HepG2 (cell line): ENCODE measurements around the gene ZCCHC3. TPM values are rescaled to one million over a fixed set of nuclear protein-coding genes. Genes with fewer than 3 reads are reported as not detected.

Source experiments
- ARNT2 ChIP-seq: sonication (generic); formaldehyde crosslinking; IDR thresholded peaks from 2 replicates; pipeline ENCODE4 v1.8.0; 2022; ENCODE audit warnings: mild to moderate bottlenecking, low read depth, missing genetic modification reagents, moderate library complexity
- FOXA1 ChIP-seq, 2 experiments: fragments of 450-650 bp in 1 of 2; sonication (generic) in 1 of 2; formaldehyde crosslinking in 1 of 2; IDR thresholded peaks; 2 replicates each; pipeline versions ENCODE4 v1.4.0 to v1.6.1; 2016 to 2020; ENCODE audit warnings: missing genetic modification reagents in 1 of 2
- NAIF1 ChIP-seq: sonication (generic); formaldehyde crosslinking; IDR thresholded peaks from 2 replicates; pipeline ENCODE4 v1.5.0; 2020; ENCODE audit warnings: mild to moderate bottlenecking, missing genetic modification reagents, borderline replicate concordance
- SATB2 ChIP-seq: sonication (generic); formaldehyde crosslinking; IDR thresholded peaks from 2 replicates; pipeline ENCODE4 v1.5.0; 2020; ENCODE audit warnings: missing genetic modification reagents
- TEAD2 ChIP-seq: sonication (generic); formaldehyde crosslinking; IDR thresholded peaks from 2 replicates; pipeline ENCODE4 v1.9.0; 2021; ENCODE audit warnings: missing genetic modification reagents
- YEATS4 ChIP-seq: sonication (generic); formaldehyde crosslinking; IDR thresholded peaks from 2 replicates; pipeline ENCODE4 v1.4.0; 2020; ENCODE audit warnings: missing genetic modification reagents, borderline replicate concordance
- ZNF138 ChIP-seq: sonication (generic); formaldehyde crosslinking; IDR thresholded peaks from 2 replicates; pipeline ENCODE4 v1.5.0; 2020; ENCODE audit warnings: mild to moderate bottlenecking, low read depth, missing genetic modification reagents
- ZNF329 ChIP-seq: sonication (generic); formaldehyde crosslinking; IDR thresholded peaks from 2 replicates; pipeline ENCODE4 v1.9.0; 2021; ENCODE audit warnings: low read depth, mild to moderate bottlenecking, missing genetic modification reagents
- ZNF629 ChIP-seq: sonication (generic); formaldehyde crosslinking; conservative IDR thresholded peaks from 2 replicates; pipeline ENCODE4 v1.5.0; 2020; ENCODE audit warnings: missing genetic modification reagents
- polyA plus RNA-seq, 8 experiments: library from polyadenylated mRNA; depleted of rRNA in 3 of 8; stranded (reverse) in 7 of 8; unstranded in 1 of 8; fragments of >200 nt; fragmentation: Illumina TruSeq in 4 of 8; extraction: Trizol in 4 of 8; gene quantifications; 2 replicates each; pipeline versions ENCODE4 v1.2.1 to v1.2.3, GENCODE V29; 2011 to 2016; ENCODE audit warnings: low read depth in 4 of 8, missing spikeins in 1 of 8, mixed read lengths in 1 of 8; ENCODE audit not compliant: insufficient read depth in 1 of 8
- total RNA-seq, 5 experiments: library from RNA; depleted of rRNA; stranded (reverse); fragments of >200 nt; fragmentation: Illumina TruSeq; extraction: Trizol; gene quantifications; 2 replicates each; pipeline ENCODE4 v1.2.3, GENCODE V29; 2016; ENCODE audit warnings: low read depth in 1 of 5
- TF ChIP-seq, protein P1 (sequence below): IDR thresholded peaks from 2 replicates; pipeline ENCODE4 v1.6.1; 2012; ENCODE audit warnings: low read length, improper control_type of control experiment
- TF ChIP-seq, protein P2 (sequence below): sonication (generic); formaldehyde crosslinking; IDR thresholded peaks from 2 replicates; pipeline ENCODE4 v1.9.0; 2021; ENCODE audit warnings: missing genetic modification reagents, mild to moderate bottlenecking, borderline replicate concordance
- TF ChIP-seq, protein P3 (sequence below): sonication (generic); formaldehyde crosslinking; IDR thresholded peaks from 2 replicates; pipeline ENCODE4 v1.4.0; 2020; ENCODE audit warnings: mild to moderate bottlenecking, missing genetic modification reagents
- TF ChIP-seq, protein P4 (sequence below): sonication (generic); formaldehyde crosslinking; IDR thresholded peaks from 2 replicates; pipeline ENCODE4 v1.9.0; 2022; ENCODE audit warnings: low read depth, missing genetic modification reagents

Gene ZCCHC3
- total and polyA plus RNA-seq, 2 of the 13 experiments (the other 11 are each of a cell fraction or from before 2014, with no cell fraction given): 46.6 to 63.0 TPM

DNA sequence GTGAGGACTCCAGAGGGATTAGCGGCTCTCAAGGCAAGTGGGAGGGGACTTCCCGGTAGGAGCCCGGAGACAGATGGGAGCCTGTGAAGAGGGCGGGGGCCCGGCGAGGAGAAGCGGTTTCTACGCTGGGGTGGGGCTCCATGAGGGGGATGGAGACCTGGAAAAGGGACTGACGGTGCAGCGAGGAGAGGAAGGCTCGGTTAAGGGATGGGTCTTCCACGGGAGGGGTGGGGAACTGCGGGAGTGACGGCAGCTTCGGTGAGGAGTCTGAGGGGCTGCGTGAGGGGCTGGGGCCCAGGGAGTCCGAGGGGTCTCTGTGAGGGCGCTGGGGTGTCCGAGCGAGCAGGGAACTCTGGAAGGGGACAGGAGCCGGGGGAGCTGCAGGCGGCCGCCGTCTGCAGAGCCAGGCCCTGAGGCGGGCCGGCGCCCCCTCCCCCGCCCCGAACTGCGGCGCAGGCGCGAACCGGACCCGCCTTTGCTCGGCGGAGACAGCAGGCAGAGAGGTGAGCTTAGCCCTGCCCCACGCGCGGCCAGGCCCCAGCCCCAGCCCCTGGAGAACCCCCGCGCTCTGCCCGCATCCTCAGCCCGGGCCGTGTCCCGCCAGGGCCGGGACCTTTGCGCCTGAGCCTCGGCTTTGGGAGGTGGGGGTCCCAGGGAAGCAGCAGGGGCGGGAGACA is 49.4 kb downstream of the ZCCHC3 start, which contains the start of gene NRSN2 (continued):
- TF ChIP-seq, protein P1, sequence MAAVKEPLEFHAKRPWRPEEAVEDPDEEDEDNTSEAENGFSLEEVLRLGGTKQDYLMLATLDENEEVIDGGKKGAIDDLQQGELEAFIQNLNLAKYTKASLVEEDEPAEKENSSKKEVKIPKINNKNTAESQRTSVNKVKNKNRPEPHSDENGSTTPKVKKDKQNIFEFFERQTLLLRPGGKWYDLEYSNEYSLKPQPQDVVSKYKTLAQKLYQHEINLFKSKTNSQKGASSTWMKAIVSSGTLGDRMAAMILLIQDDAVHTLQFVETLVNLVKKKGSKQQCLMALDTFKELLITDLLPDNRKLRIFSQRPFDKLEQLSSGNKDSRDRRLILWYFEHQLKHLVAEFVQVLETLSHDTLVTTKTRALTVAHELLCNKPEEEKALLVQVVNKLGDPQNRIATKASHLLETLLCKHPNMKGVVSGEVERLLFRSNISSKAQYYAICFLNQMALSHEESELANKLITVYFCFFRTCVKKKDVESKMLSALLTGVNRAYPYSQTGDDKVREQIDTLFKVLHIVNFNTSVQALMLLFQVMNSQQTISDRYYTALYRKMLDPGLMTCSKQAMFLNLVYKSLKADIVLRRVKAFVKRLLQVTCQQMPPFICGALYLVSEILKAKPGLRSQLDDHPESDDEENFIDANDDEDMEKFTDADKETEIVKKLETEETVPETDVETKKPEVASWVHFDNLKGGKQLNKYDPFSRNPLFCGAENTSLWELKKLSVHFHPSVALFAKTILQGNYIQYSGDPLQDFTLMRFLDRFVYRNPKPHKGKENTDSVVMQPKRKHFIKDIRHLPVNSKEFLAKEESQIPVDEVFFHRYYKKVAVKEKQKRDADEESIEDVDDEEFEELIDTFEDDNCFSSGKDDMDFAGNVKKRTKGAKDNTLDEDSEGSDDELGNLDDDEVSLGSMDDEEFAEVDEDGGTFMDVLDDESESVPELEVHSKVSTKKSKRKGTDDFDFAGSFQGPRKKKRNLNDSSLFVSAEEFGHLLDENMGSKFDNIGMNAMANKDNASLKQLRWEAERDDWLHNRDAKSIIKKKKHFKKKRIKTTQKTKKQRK: no peak
- TF ChIP-seq YEATS4 (peak; percentile 67; the same call in 1 of the 2 replicates), ARNT2 (CRISPR knock-in tag) (peak; percentile 48; the same call in 1 of the 2 replicates), ZNF329 (CRISPR knock-in tag) (no peak; the same call in 1 of the 2 replicates), ZNF629 (CRISPR knock-in tag) (no peak; the same call in 1 of the 2 replicates), TEAD2 (CRISPR knock-in tag) (no peak), ZNF138 (CRISPR knock-in tag) (no peak), FOXA1 (IDR thresholded peaks at IDR 0.05) (no peak), FOXA1 (CRISPR knock-in tag; IDR thresholded peaks at IDR 0.05) (no peak), NAIF1 (CRISPR knock-in tag) (no peak), SATB2 (0 out of 2 replicates have a peak, but pooled peaks have one; percentile 13)
- TF ChIP-seq, protein P2, sequence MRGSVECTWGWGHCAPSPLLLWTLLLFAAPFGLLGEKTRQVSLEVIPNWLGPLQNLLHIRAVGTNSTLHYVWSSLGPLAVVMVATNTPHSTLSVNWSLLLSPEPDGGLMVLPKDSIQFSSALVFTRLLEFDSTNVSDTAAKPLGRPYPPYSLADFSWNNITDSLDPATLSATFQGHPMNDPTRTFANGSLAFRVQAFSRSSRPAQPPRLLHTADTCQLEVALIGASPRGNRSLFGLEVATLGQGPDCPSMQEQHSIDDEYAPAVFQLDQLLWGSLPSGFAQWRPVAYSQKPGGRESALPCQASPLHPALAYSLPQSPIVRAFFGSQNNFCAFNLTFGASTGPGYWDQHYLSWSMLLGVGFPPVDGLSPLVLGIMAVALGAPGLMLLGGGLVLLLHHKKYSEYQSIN (CRISPR knock-in tag): no peak
- TF ChIP-seq, protein P3, sequence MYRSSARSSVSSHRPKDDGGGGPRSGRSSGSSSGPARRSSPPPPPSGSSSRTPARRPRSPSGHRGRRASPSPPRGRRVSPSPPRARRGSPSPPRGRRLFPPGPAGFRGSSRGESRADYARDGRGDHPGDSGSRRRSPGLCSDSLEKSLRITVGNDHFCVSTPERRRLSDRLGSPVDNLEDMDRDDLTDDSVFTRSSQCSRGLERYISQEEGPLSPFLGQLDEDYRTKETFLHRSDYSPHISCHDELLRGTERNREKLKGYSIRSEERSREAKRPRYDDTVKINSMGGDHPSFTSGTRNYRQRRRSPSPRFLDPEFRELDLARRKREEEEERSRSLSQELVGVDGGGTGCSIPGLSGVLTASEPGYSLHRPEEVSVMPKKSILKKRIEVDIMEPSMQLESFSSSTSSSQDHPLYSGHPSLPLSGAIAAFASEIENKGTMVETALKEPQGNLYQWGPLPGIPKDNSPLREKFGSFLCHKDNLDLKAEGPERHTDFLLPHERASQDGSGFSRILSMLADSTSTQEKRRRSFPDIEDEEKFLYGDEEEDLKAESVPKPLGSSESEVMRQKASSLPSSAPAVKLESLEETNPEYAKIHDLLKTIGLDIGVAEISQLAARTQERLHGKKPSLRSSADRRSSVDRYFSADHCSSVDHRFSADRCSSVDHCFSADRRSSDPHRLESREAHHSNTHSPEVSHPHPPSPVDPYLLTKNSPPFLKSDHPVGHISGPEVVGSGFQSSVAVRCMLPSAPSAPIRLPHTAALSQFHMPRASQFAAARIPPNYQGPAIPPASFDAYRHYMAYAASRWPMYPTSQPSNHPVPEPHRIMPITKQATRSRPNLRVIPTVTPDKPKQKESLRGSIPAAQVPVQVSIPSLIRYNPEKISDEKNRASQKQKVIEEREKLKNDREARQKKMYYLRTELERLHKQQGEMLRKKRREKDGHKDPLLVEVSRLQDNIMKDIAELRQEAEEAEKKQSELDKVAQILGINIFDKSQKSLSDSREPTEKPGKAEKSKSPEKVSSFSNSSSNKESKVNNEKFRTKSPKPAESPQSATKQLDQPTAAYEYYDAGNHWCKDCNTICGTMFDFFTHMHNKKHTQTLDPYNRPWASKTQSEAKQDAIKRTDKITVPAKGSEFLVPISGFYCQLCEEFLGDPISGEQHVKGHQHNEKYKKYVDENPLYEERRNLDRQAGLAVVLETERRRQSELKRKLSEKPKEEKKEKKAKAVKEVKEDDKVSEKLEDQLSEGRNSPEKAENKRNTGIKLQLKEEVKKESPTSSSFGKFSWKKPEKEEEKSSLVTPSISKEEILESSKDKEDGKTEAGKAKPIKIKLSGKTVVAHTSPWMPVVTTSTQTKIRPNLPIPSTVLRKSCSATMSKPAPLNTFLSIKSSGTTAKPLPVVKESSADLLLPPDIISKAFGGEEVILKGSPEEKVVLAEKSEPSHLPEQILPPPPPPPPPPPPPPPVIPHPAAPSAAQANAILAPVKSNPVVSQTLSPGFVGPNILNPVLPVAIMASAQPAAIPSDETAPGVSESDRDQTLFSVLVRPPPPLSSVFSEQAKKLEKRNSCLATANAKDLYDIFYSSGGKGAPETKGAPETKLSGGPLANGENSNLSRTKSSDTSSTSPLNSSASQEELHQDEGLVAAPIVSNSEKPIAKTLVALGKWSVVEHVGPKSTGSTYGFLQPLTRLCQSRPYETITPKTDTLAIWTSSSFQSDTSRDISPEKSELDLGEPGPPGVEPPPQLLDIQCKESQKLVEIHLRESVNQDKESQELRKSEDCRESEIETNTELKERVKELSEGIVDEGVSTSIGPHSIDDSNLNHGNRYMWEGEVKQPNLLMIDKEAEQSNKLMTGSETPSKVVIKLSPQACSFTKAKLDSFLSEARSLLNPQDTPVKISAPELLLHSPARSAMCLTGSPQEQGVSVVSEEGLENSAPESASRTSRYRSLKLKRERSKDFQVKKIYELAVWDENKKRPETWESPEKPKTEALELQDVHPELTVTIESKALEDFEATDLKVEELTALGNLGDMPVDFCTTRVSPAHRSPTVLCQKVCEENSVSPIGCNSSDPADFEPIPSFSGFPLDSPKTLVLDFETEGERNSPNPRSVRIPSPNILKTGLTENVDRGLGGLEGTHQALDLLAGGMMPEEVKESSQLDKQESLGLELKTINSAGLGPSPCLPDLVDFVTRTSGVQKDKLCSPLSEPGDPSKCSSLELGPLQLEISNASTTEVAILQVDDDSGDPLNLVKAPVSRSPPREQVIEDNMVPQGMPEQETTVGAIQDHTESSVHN (CRISPR knock-in tag): no peak
- TF ChIP-seq, protein P4, sequence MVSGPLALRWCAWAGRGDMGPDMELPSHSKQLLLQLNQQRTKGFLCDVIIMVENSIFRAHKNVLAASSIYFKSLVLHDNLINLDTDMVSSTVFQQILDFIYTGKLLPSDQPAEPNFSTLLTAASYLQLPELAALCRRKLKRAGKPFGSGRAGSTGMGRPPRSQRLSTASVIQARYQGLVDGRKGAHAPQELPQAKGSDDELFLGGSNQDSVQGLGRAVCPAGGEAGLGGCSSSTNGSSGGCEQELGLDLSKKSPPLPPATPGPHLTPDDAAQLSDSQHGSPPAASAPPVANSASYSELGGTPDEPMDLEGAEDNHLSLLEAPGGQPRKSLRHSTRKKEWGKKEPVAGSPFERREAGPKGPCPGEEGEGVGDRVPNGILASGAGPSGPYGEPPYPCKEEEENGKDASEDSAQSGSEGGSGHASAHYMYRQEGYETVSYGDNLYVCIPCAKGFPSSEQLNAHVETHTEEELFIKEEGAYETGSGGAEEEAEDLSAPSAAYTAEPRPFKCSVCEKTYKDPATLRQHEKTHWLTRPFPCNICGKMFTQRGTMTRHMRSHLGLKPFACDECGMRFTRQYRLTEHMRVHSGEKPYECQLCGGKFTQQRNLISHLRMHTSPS (CRISPR knock-in tag): peak; percentile 44; the same call in 1 of the 2 replicates
